Stimulated activated CD4-positive, alpha-beta T cell treated with anti-CD3 and anti-CD28 coated beads, Interleukin-15, amount 100 ng/mL, for 1 hour (primary cell): ENCODE results near the gene ABCF3.

Experiments used
- DNase-seq, 2 donors: peaks; one replicate each; pipeline ENCODE4 v3.0.0-alpha.2; 2020; ENCODE audit warnings: low read depth in 1 of 2, low spot score in 1 of 2

The ABCF3 gene

GRCh38 chr3:184184546-184185230 lies 1.3 kb upstream of the ABCF3 start:
- DNase-seq = no peak

GRCh38 chr3:184185461-184186183 lies 377 bp upstream of the ABCF3 start:
- DNase-seq = peak; percentile 98

- no peak for DNase-seq
These were observed 856 bp downstream of the ABCF3 start for GRCh38 chr3:184186902-184187207.

GRCh38 chr3:184188080-184188479 lies 2.1 kb downstream of the ABCF3 start:
- DNase-seq = no peak

- no peak for DNase-seq
These were observed 3.4 kb downstream of the ABCF3 start for GRCh38 chr3:184189421-184189820.

- DNase-seq = no peak
These were observed 6.9 kb downstream of the ABCF3 start for GRCh38 chr3:184192889-184193288.

- no peak for DNase-seq
These were observed 8.1 kb downstream of the ABCF3 start for GRCh38 chr3:184193991-184194539.

GRCh38 chr3:184196536-184196935 lies 10.5 kb downstream of the ABCF3 start:
- DNase-seq = no peak

GRCh38 chr3:184198509-184198908 lies 12.5 kb downstream of the ABCF3 start:
- DNase-seq = no peak

GRCh38 chr3:184200825-184201224 lies 14.8 kb downstream of the ABCF3 start:
- no peak for DNase-seq

GRCh38 chr3:184203526-184203925 lies 17.5 kb downstream of the ABCF3 start:
- no peak for DNase-seq

- DNase-seq = no peak
These were observed 23.3 kb downstream of the ABCF3 start for GRCh38 chr3:184209146-184209923.

GRCh38 chr3:184211297-184211696 lies 25.3 kb downstream of the ABCF3 start:
- DNase-seq = no peak

- no peak for DNase-seq
These were observed 25.7 kb downstream of the ABCF3 start for GRCh38 chr3:184211718-184212117.

- no peak for DNase-seq
These were observed 32.8 kb downstream of the ABCF3 start for GRCh38 chr3:184218814-184219213.

- no peak for DNase-seq
These were observed 36.5 kb downstream of the ABCF3 start for GRCh38 chr3:184222521-184222920.

GRCh38 chr3:184223946-184224345 lies 37.9 kb downstream of the ABCF3 start:
- no peak for DNase-seq

GRCh38 chr3:184227481-184227935 lies 41.5 kb downstream of the ABCF3 start:
- peak in 1 of 2 donors; percentile 27 for DNase-seq

- no peak for DNase-seq
These were observed 42.6 kb downstream of the ABCF3 start for GRCh38 chr3:184228376-184229137.

- DNase-seq = peak; percentile 45 to 54
These were observed 43.5 kb downstream of the ABCF3 start, which contains the start of gene VWA5B2 for GRCh38 chr3:184229394-184230080. Gene VWA5B2 (plus strand): TSS chr3:184229585. CDS start chr3:184230529, 944 bp downstream.
